HCT116 (cell line): ENCODE results near the gene BLCAP. TPM values are rescaled to one million over a fixed set of nuclear protein-coding genes. Genes with fewer than 3 reads are reported as not detected.
A peak's percentile ranks its signal among the peaks of the same experiment; 100 is the strongest.

Experiments
- ATAC-seq: fragments of 200-7000 bp; cut with Tn5 transposase; 2 replicates; pipeline ENCODE4 v1.9.1; 2020; ENCODE audit warnings: mild to moderate bottlenecking, moderate library complexity
- BruUV-seq: library from RNA; stranded (reverse); fragments of 400-500 nt; replicated peaks from 2 replicates; lab custom pipeline; 2021; lab: Mats Ljungman, UMichigan
- CTCF ChIA-PET: fragments of 300-600 bp; sonication (Branson Sonifier 250); formaldehyde crosslinking; loops from one replicate; lab custom pipeline; 2021; ENCODE audit warnings: antibody characterized with exemption; lab: Charles Lee
- POLR2A ChIA-PET: fragments of 300-600, 350-600 bp; sonication (Branson Sonifier 250); formaldehyde crosslinking; loops from one replicate; lab custom pipeline; 2021; ENCODE audit warnings: antibody characterized with exemption; lab: Charles Lee
- RAD21 ChIA-PET, 2 experiments: fragments of 300-600 bp; sonication (Branson Sonifier 250); formaldehyde crosslinking; loops; one replicate each; lab custom pipeline; 2023; ENCODE audit warnings: low total read pairs in 2 of 2; ENCODE audit not compliant: uncharacterized antibody in 2 of 2, unreplicated experiment in 2 of 2, low non-redundant PET in 1 of 2; lab: Charles Lee
- DNase-seq: peaks from one replicate; pipeline ENCODE4 v3.0.0-alpha.2; 2010; ENCODE audit warnings: low read depth, low spot score
- H2AFZ ChIP-seq: fragments of 200-600 bp; shearing (Covaris generic), sonication (generic); 2 replicates; pipeline ENCODE4 v1.6.1; 2017; ENCODE audit warnings: low read depth, mixed run types, mixed read lengths, antibody characterized with exemption, low read length; ENCODE audit not compliant: poor library complexity, severe bottlenecking
- H3K27ac ChIP-seq: 2 replicates; pipeline ENCODE4 v1.5.1; 2012; ENCODE audit warnings: low read depth, low read length
- H3K27me3 ChIP-seq: fragments of 200-600 bp; sonication (generic); 2 replicates; pipeline ENCODE4 v1.6.1; 2016; ENCODE audit warnings: mixed run types, low read length, mixed read lengths; ENCODE audit not compliant: insufficient read depth
- H3K36me3 ChIP-seq, 2 experiments: fragments of 200-500 bp in 1 of 2; fragments of 200-600 bp in 1 of 2; sonication (Bioruptor generic) in 1 of 2; sonication (generic) in 1 of 2; 2 replicates each; pipeline versions ENCODE4 v1.5.1 to v1.6.1; 2014 to 2016; ENCODE audit warnings: low read length in 2 of 2, inconsistent platforms in 1 of 2, mixed read lengths in 1 of 2, mixed run types in 1 of 2; ENCODE audit not compliant: insufficient read depth in 2 of 2, control insufficient read depth in 1 of 2
- H3K4me1 ChIP-seq, 2 experiments: fragments of 200-600 bp in 1 of 2; sonication (generic) in 1 of 2; 2 replicates each; pipeline versions ENCODE4 v1.5.1 to v1.6.1; 2012 to 2017; ENCODE audit warnings: low read length in 2 of 2, inconsistent platforms in 1 of 2, mild to moderate bottlenecking in 1 of 2, mixed read lengths in 1 of 2, mixed run types in 1 of 2, moderate library complexity in 1 of 2; ENCODE audit not compliant: insufficient read depth in 2 of 2, control insufficient read depth in 1 of 2
- H3K4me2 ChIP-seq: fragments of 200-600 bp; sonication (generic); 2 replicates; pipeline ENCODE4 v1.6.1; 2017; ENCODE audit warnings: mixed run types, low read length, mixed read lengths
- H3K4me3 ChIP-seq, 2 experiments: fragments of 200-600 bp in 1 of 2; sonication (generic) in 1 of 2; replicated peaks in 1 of 2; 2 replicates each; pipeline ENCODE4 v1.5.1; 2011 to 2016; ENCODE audit warnings: low read length in 2 of 2, control low read depth in 1 of 2, low read depth in 1 of 2, mild to moderate bottlenecking in 1 of 2, mixed read lengths in 1 of 2, mixed run types in 1 of 2
- H3K79me2 ChIP-seq: fragments of 200-600 bp; sonication (generic); 2 replicates; pipeline ENCODE4 v1.6.1; 2017; ENCODE audit warnings: mild to moderate bottlenecking, mixed run types, low read length, moderate library complexity, mixed read lengths; ENCODE audit not compliant: insufficient read depth
- H3K9ac ChIP-seq: fragments of 200-600 bp; sonication (generic); 2 replicates; pipeline ENCODE4 v1.6.1; 2016; ENCODE audit warnings: low read length, mixed read lengths
- H3K9me2 ChIP-seq: fragments of 200-600 bp; sonication (generic), shearing (Covaris generic); 2 replicates; pipeline ENCODE4 v1.6.1; 2017; ENCODE audit warnings: mixed run types, mild to moderate bottlenecking, moderate library complexity; ENCODE audit not compliant: insufficient read depth
- H3K9me3 ChIP-seq, 2 experiments: fragments of 200-500 bp in 1 of 2; fragments of 200-600 bp in 1 of 2; sonication (Bioruptor generic) in 1 of 2; sonication (generic) in 1 of 2; 2 replicates each; pipeline ENCODE4 v1.6.1; 2014 to 2017; ENCODE audit warnings: low read length in 2 of 2, mixed read lengths in 2 of 2, inconsistent platforms in 1 of 2, low read depth in 1 of 2, mild to moderate bottlenecking in 1 of 2, mixed run types in 1 of 2, moderate library complexity in 1 of 2; ENCODE audit not compliant: control insufficient read depth in 1 of 2, insufficient read depth in 1 of 2
- H4K20me1 ChIP-seq: fragments of 200-600 bp; sonication (generic), shearing (Covaris generic); 2 replicates; pipeline ENCODE4 v1.6.1; 2017; ENCODE audit warnings: mixed run types, mild to moderate bottlenecking, moderate library complexity; ENCODE audit not compliant: insufficient read depth
- CBX3 ChIP-seq: IDR thresholded peaks from 2 replicates; pipeline ENCODE4 v1.6.1; 2012; ENCODE audit warnings: low read depth
- EZH2 ChIP-seq: fragments of 200-600 bp; sonication (generic); IDR thresholded peaks from 2 replicates; pipeline ENCODE4 v1.6.1; 2017; ENCODE audit warnings: antibody characterized with exemption, mixed run types
- EZH2phosphoT487 ChIP-seq: fragments of 200-600 bp; IDR thresholded peaks from 2 replicates; pipeline ENCODE4 v1.6.1; 2018; ENCODE audit warnings: antibody characterized with exemption, borderline replicate concordance
- FOSL1 ChIP-seq: IDR thresholded peaks from 2 replicates; pipeline ENCODE4 v1.6.1; 2012; ENCODE audit warnings: low read depth
- POLR2A ChIP-seq: IDR thresholded peaks from 2 replicates; pipeline ENCODE4 v1.7.0; 2011; ENCODE audit warnings: borderline replicate concordance; ENCODE audit not compliant: insufficient read depth, insufficient read length; ENCODE audit errors: extremely low read depth
- RAD21 ChIP-seq: IDR thresholded peaks from 2 replicates; pipeline ENCODE4 v1.6.1; 2012; ENCODE audit warnings: low read depth, mild to moderate bottlenecking
- SP1 ChIP-seq: IDR thresholded peaks from 2 replicates; pipeline ENCODE4 v1.6.1; 2012; ENCODE audit warnings: low read depth
- ZFX ChIP-seq: fragments of 450-650 bp; IDR thresholded peaks from 2 replicates; pipeline ENCODE4 v1.6.1; 2017
- intact Hi-C: fragments of 100-400 bp; cut with micrococcal nuclease; formaldehyde crosslinking; loops from 2 replicates; pipeline ENCODE4 v1.10.0; 2022
- total RNA-seq: library from RNA; stranded (reverse); gene quantifications from one replicate; pipeline ENCODE4 v1.2.1, GENCODE V29; 2021; ENCODE audit not compliant: unreplicated experiment
- TF ChIP-seq, protein P1 (sequence below): IDR thresholded peaks from 2 replicates; pipeline ENCODE4 v1.6.1; 2012
- TF ChIP-seq, protein P2 (sequence below): IDR thresholded peaks from 2 replicates; pipeline ENCODE4 v1.6.1; 2012

The BLCAP gene
- total RNA-seq, 1 experiment from 2014 or later = 27.5 TPM

DNA sequence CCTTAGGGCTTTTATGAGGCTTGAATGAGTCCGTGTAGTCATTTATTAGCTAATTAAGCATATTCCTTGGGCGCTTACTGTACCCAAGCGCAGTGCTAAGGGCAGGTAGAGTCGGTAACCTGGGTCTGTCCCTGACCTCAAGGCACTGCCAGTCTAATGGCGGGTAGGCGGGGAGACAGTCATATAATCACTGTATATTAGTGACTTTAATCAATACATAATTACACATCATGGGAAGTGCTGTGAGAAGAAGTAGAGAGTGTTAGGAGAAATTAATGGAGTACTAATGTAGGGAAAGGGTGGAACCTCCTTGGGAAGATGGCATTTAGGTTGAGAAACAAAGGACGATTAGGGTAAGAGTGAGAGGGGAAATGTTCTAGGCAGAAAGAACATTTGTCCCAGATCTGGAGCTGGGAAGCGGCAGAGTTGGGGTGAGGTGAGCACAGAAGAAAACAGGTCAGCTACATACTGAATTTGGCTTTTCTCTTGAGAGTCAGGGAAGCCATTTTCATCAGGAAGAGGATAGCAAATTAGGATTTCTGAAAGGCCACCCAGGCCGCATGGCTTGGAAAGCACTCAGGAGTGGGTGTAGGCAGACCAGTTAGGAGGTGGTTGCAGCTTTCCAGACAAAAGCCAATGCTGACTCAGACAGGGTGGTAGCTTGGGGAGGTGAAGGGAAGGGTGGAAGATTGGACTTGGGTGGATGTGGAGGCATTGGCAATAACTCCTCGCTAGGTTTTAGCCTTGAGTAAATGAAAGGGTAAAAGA lies 954 bp upstream of the BLCAP start:
- CTCF ChIA-PET = no interaction called here
- no peak overlapping the region for H2AFZ ChIP-seq
- POLR2A ChIA-PET = interaction anchor here (0.6 to 1.2 kb wide), 2 partner anchors 258 to 921 kb away, joined by 3 read pairs; no protein-coding TSS in a partner anchor
- H3K27me3 ChIP-seq = no peaks in the 10 kb centered on the region
- H3K4me1 ChIP-seq = peaks cover 28 to 44% of the 10 kb centered on the region in 2 experiments
- H3K79me2 ChIP-seq = peaks cover 41% of the 10 kb centered on the region
- no peaks in the 10 kb centered on the region for H4K20me1 ChIP-seq
- no peaks in the 10 kb centered on the region for H3K36me3 ChIP-seq
- RAD21 ChIA-PET = no interaction called here
- TF ChIP-seq SP1 (no peak), ZFX (0 out of 2 replicates have a peak, but pooled peaks have one; percentile 17), RAD21 (no peak)
- peak overlapping the region; percentile 86 for H3K9ac ChIP-seq
- DNase-seq = no peak
- peak overlapping the region; percentile 95 for H3K4me2 ChIP-seq
- no peaks in the 10 kb centered on the region for H3K9me3 ChIP-seq
- peak overlapping the region; percentile 85 to 97 for H3K4me3 ChIP-seq
- intact Hi-C loops = no loop called here
- BruUV-seq = TSS peak; percentile 97
- H3K27ac ChIP-seq = peak overlapping the region; percentile 94
- ATAC-seq = peak; percentile 43
- H3K9me2 ChIP-seq = no peaks in the 10 kb centered on the region

- Histone ChIP-seq H3K9ac (peak overlapping the region; percentile 86), H2AFZ (no peak overlapping the region), H3K4me2 (peak overlapping the region; percentile 95), H3K9me3 (no peaks in the 10 kb centered on the region), H3K27ac (peak overlapping the region; percentile 94), H4K20me1 (no peaks in the 10 kb centered on the region), H3K79me2 (peaks cover 54% of the 10 kb centered on the region), H3K4me1 (peaks cover 28 to 51% of the 10 kb centered on the region in 2 experiments), H3K36me3 (no peaks in the 10 kb centered on the region), H3K27me3 (no peaks in the 10 kb centered on the region), H3K4me3 (peak overlapping the region; percentile 85 to 97), H3K9me2 (no peaks in the 10 kb centered on the region)
- ChIA-PET RAD21 (no interaction called here), CTCF (interaction anchor here (0.6 kb wide), 1 partner anchor 28 kb away, joined by 3 read pairs; no protein-coding TSS in a partner anchor), POLR2A (no interaction called here)
- no peak for TF ChIP-seq FOSL1
- no peak for TF ChIP-seq POLR2A
- TF ChIP-seq, protein P1, sequence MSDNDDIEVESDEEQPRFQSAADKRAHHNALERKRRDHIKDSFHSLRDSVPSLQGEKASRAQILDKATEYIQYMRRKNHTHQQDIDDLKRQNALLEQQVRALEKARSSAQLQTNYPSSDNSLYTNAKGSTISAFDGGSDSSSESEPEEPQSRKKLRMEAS = no peak
- TF ChIP-seq EZH2 = no peak
- TF ChIP-seq, protein P2, sequence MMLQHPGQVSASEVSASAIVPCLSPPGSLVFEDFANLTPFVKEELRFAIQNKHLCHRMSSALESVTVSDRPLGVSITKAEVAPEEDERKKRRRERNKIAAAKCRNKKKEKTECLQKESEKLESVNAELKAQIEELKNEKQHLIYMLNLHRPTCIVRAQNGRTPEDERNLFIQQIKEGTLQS = no peak
- no peak for TF ChIP-seq CBX3
- no peak for TF ChIP-seq EZH2phosphoT487
- BruUV-seq = TSS peak; percentile 73
- intact Hi-C loops = no loop called here
- DNase-seq (no peak), ATAC-seq (no peak)
Measured at GRCh38 chr20:37526839-37527637, 638 bp downstream of the BLCAP start.
